BJ (cell line): Measurements from ENCODE around the gene CEND1. TPM values are rescaled to one million over a fixed set of nuclear protein-coding genes. Genes with fewer than 3 reads are reported as not detected.

Experiments
- CTCF ChIA-PET: fragments of 350-600 bp; formaldehyde crosslinking; extraction: SDS; loops from one replicate; lab custom pipeline; 2021; ENCODE audit warnings: antibody characterized with exemption, inconsistent platforms; lab: Yijun Ruan, JAX
- POLR2A ChIA-PET: fragments of 300-600 bp; sonication (Branson Sonifier 250); formaldehyde crosslinking; extraction: SDS; loops from one replicate; lab custom pipeline; 2021; ENCODE audit warnings: antibody characterized with exemption; lab: Charles Lee
- DNase-seq: peaks from one replicate; pipeline ENCODE4 v3.0.0-alpha.2; 2011; ENCODE audit warnings: low read depth
- H3K27me3 ChIP-seq: 2 replicates; pipeline ENCODE4 v1.6.0; 2011; ENCODE audit warnings: low read length; ENCODE audit not compliant: control insufficient read depth, insufficient read depth
- H3K36me3 ChIP-seq: 2 replicates; pipeline ENCODE4 v1.5.1; 2011; ENCODE audit warnings: low read length; ENCODE audit not compliant: control insufficient read depth, insufficient read depth
- H3K4me3 ChIP-seq: 2 replicates; pipeline ENCODE4 v1.5.1; 2011; ENCODE audit warnings: low read depth, mild to moderate bottlenecking, control low read depth, low read length
- polyA plus RNA-seq: library from polyadenylated mRNA; depleted of rRNA; stranded (reverse); fragments of >200 nt; gene quantifications from 2 replicates; pipeline ENCODE4 v1.2.3, GENCODE V29; 2011
- TF ChIP-seq, protein P1 (sequence below): IDR thresholded peaks from 2 replicates; pipeline ENCODE4 v1.5.1; 2011; ENCODE audit warnings: low read depth, mild to moderate bottlenecking, control low read depth, inconsistent platforms, low read length, moderate library complexity; ENCODE audit not compliant: insufficient read depth

Gene CEND1
- polyA plus RNA-seq, 1 experiment: 0.23 TPM

DNA sequence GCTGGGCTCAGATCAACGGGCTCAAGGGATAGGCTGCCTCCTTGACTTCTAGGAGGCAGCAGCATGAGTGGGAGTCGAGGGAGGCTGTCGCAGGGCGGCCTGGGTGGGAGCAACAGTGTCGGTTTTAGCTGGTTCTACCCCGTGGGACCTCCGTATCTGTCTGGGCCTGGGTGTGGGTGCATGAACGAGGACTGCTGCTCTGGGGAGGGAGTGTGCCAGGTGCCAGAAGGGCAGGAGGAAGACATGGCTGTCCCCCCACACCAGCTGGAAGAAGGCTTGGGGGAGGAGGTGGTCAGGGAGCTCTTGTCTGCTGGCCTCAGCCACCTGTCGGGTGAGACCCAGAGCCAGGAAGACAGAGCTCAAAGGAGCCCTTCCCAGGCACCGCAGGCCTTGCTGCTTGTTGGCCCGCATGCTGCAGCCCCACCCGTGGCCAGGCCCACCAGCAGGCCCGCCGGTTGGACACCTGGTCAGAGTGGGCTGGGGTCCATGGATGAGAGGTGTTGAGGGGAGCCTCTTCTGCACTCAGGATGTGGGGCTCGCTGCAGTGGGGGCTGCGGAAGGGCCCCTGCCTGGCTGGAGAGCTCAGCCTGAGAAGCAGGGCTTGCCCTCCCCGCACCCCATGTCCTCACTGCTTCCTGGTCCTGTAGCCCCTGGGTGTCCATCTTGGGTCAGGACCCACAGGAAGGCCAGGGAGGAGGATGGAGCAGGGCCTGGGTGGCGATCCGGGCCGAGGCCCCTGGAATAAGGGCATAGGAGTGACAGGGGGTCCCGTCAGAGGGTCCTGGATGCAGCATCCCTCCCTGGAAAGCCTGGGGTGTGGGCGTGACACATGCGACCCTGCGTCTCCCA lies 3.4 kb downstream of the CEND1 start:
- Histone ChIP-seq H3K4me3 (no peak overlapping the region), H3K36me3 (peaks cover 2% of the 10 kb centered on the region), H3K27me3 (no peaks in the 10 kb centered on the region)
- CTCF ChIA-PET: no interaction called here
- TF ChIP-seq, protein P1, sequence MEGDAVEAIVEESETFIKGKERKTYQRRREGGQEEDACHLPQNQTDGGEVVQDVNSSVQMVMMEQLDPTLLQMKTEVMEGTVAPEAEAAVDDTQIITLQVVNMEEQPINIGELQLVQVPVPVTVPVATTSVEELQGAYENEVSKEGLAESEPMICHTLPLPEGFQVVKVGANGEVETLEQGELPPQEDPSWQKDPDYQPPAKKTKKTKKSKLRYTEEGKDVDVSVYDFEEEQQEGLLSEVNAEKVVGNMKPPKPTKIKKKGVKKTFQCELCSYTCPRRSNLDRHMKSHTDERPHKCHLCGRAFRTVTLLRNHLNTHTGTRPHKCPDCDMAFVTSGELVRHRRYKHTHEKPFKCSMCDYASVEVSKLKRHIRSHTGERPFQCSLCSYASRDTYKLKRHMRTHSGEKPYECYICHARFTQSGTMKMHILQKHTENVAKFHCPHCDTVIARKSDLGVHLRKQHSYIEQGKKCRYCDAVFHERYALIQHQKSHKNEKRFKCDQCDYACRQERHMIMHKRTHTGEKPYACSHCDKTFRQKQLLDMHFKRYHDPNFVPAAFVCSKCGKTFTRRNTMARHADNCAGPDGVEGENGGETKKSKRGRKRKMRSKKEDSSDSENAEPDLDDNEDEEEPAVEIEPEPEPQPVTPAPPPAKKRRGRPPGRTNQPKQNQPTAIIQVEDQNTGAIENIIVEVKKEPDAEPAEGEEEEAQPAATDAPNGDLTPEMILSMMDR: no peak
- POLR2A ChIA-PET: no interaction called here
- no peak for DNase-seq

DNA sequence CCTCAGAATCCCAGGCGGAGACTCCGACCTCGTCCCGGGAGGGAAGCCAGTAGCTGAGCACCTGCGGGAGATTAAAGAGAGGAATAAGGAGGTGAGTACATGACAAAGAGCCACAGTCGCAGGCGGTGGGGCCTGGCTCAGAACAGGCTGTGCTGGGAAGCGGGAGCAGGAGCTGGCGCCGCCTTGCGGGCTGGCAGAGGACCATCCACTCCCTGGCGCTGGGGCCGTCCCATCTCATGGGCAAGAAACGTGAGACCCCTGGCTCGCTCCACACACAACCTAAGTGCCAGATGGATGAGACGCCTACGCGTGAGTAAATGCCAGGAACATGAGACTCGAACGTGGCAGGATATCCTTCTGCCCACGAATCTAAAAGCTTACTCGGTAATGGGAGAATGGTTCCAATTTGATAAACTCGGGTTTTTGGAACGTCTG lies 6.3 kb downstream of the CEND1 start:
- ChIA-PET CTCF (interaction anchor here (0.6 to 2.3 kb wide), 9 partner anchors 10 to 285 kb away, joined by 3 to 9 read pairs (median 6); partner anchors contain the start of gene PIDD1), POLR2A (no interaction called here)
- Histone ChIP-seq H3K36me3 (peaks cover 9% of the 10 kb centered on the region), H3K27me3 (no peaks in the 10 kb centered on the region), H3K4me3 (no peak overlapping the region)
- no peak for DNase-seq
- TF ChIP-seq, protein P1: peak; percentile 90

DNA sequence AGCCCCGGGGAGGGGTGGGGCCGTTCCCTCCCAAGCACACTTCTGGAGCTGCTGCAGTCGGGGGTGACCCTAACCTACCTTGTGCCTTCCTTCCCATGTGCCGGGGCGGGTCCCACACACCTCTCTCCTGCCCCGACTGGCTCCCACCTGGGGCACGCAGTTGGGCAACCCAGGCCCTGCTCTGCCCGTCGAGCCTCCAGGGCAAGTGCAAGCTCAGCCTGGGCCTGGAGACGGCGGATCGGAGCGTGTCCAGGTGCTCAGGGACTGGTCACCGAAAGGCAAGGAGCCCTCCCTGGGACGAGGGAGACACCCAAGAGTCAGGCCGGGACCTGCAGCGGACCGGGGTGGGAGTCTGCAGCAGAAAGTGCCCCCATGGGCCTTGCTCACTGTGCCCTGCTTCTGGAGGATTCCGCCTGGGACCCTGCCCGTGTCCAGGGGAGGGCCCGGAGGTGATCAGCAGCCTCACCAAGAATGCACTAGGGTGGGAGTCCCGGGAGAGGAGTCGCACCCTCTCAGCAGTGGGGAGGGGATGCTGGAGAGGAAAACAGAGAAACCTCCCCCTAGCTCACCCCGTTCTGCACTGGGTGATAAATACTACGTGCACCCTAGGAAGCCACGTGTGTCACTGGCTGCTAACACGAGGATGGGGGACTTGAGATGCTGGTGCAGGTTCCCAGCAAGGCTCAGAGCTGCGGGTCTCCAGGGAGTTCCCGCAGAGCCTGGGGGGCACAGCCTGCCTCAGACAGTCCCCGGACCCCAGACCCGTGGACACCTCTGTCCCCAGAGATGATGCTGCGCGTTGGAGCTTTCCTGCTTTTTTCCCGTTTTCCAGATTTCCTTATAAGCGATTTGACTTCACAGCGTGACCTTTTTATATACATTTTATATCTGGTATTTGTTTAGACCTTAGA lies 7.4 kb downstream of the CEND1 start:
- H3K36me3 ChIP-seq: peaks cover 9% of the 10 kb centered on the region
- ChIA-PET CTCF (interaction anchor here (0.6 to 2.3 kb wide), 8 partner anchors 11 to 54 kb away, joined by 3 to 9 read pairs (median 6); partner anchors contain the start of gene PIDD1), POLR2A (no interaction called here)
- DNase-seq: no peak
- no peaks in the 10 kb centered on the region for H3K27me3 ChIP-seq
- TF ChIP-seq, protein P1: no peak
- no peak overlapping the region for H3K4me3 ChIP-seq

DNA sequence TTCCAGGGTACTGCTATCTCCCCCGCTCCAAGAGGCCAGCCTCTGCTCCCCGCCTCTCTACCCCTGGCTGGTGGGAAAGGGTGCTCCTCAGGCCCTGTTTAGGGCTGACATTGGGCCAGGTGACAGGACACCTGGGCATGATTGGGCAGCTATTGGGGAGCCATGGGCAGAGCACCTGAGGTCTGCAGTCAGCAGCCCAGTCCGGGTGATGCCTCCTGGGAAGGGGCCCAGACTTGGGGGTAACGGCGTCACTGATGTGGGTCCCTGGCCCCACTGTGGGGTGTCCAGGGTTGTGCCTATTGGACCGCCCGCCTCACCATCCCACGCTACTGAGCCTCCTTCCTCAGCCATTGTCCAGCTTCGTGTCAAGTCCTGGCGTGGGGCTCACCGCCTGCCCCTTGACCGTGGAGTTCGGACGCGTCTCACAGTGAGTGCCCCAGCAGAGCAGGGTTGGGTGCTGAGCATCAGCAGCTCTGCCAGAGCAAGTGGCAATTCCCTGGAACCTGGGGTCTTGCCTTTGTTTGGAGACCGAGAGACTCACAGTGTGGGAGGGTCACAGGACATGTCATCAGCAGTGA lies 9.8 kb downstream of the CEND1 start:
- ChIA-PET POLR2A (no interaction called here), CTCF (no interaction called here)
- Histone ChIP-seq H3K36me3 (peaks cover 9% of the 10 kb centered on the region), H3K4me3 (no peak overlapping the region), H3K27me3 (no peaks in the 10 kb centered on the region)
- TF ChIP-seq, protein P1: no peak
- DNase-seq: no peak
